ENCODE measurements around the gene MAP4K1. TPM values are rescaled to one million over a fixed set of nuclear protein-coding genes. Genes with fewer than 3 reads are reported as not detected.

MAP4K1 gene
- total and polyA plus RNA-seq, 2 of the 13 experiments (the other 11 are each of a cell fraction or from before 2014, with no cell fraction given): 0.24 to 0.89 TPM

DNA sequence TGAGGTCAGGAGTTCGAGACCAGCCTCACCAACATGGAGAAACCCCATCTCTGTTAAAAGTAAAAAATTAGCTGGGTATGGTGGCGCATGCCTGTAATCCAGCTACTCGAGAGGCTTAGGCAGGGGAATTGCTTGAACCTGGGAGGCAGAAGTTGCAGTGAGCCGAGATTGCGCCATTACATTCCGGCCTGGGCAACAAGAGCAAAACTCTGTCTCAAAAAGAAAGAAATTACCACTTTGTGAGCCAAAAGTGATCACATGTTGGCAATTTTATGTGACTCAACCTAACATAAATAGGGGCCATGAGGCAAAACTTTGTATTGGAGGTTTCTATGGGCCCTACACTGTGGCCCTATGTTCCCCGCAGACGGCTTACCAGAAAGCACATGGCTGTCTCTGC is 72.2 kb downstream of the MAP4K1 start:
- Histone ChIP-seq H3K36me3 (replicated peaks in 1 of 2; ENCODE audit: control insufficient read depth in 1 of 2, insufficient read depth in 2 of 2, low read length in 2 of 2) (no peaks in the 10 kb centered on the region), H3K27me3 (ENCODE audit: control insufficient read depth in 1 of 2, insufficient read depth in 2 of 2, low read length in 2 of 2) (peaks cover 0 to 5% of the 10 kb centered on the region in 2 experiments; a peak in 2 of 5 replicates), H2AFZ (ENCODE audit: low read length) (no peak overlapping the region), H3K4me2 (ENCODE audit: low read depth, low read length) (no peak overlapping the region), H3K27ac (ENCODE audit: extremely low read length, insufficient read depth, low read length) (no peak overlapping the region), H3K4me3 (replicated peaks in 1 of 3; ENCODE audit: insufficient read depth in 1 of 3, low read depth in 2 of 3, low read length in 3 of 3) (no peak overlapping the region), H3K9ac (ENCODE audit: insufficient read depth, low read depth, low read length) (no peak overlapping the region), H4K20me1 (ENCODE audit: insufficient read depth, low read length) (no peaks in the 10 kb centered on the region), H3K4me1 (ENCODE audit: insufficient read depth, low read length) (peaks cover 19% of the 10 kb centered on the region), H3K9me3 (ENCODE audit: low read length) (no peaks in the 10 kb centered on the region), H3K79me2 (ENCODE audit: insufficient read depth, low read length) (no peaks in the 10 kb centered on the region)
- 64% methylated on average over 8 of the region's 8 CpGs for WGBS (ENCODE audit: low lambda C conversion rate)
- POLR2A ChIA-PET: no interaction called here
- CTCF ChIA-PET (ENCODE audit: low intra/inter-chr PET ratio, low total read pairs): no interaction called here
- in situ Hi-C loops (cut with HindIII; ENCODE audit: extremely low pct_ligation_motif_present, low pct_unique_long_range_greater_than_20kb): loop anchor here (10.0 kb wide), 1 partner anchor 89 kb away; no protein-coding TSS in a partner anchor
- no peak for FAIRE-seq
- no peak for TF ChIP-seq GATA4 (IDR thresholded peaks at IDR 0.05; ENCODE audit: borderline replicate concordance, low read depth)
- no peak for TF ChIP-seq ZNF672 (CRISPR knock-in tag; IDR thresholded peaks at IDR 0.05)
- no peak for TF ChIP-seq DPF2 (CRISPR knock-in tag; IDR thresholded peaks at IDR 0.05; ENCODE audit: borderline replicate concordance, low read depth)
- TF ChIP-seq KLF15 (CRISPR knock-in tag; IDR thresholded peaks at IDR 0.05; ENCODE audit: borderline replicate concordance): no peak
- TF ChIP-seq, protein P1, sequence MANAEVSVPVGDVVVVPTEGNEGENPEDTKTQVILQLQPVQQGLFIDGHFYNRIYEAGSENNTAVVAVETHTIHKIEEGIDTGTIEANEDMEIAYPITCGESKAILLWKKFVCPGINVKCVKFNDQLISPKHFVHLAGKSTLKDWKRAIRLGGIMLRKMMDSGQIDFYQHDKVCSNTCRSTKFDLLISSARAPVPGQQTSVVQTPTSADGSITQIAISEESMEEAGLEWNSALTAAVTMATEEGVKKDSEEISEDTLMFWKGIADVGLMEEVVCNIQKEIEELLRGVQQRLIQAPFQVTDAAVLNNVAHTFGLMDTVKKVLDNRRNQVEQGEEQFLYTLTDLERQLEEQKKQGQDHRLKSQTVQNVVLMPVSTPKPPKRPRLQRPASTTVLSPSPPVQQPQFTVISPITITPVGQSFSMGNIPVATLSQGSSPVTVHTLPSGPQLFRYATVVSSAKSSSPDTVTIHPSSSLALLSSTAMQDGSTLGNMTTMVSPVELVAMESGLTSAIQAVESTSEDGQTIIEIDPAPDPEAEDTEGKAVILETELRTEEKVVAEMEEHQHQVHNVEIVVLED (CRISPR knock-in tag; IDR thresholded peaks at IDR 0.05; ENCODE audit: borderline replicate concordance): no peak
- TF ChIP-seq, protein P2, sequence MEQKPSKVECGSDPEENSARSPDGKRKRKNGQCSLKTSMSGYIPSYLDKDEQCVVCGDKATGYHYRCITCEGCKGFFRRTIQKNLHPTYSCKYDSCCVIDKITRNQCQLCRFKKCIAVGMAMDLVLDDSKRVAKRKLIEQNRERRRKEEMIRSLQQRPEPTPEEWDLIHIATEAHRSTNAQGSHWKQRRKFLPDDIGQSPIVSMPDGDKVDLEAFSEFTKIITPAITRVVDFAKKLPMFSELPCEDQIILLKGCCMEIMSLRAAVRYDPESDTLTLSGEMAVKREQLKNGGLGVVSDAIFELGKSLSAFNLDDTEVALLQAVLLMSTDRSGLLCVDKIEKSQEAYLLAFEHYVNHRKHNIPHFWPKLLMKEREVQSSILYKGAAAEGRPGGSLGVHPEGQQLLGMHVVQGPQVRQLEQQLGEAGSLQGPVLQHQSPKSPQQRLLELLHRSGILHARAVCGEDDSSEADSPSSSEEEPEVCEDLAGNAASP (CRISPR knock-in tag; IDR thresholded peaks at IDR 0.05; ENCODE audit: borderline replicate concordance): no peak
- no peak for DNase-seq (ENCODE audit: low spot score)
- ATAC-seq: no peak
- intact Hi-C loops (cut with micrococcal nuclease; ENCODE audit: unreplicated experiment): no loop called here
- no TSS peak for BruUV-seq (replicated peaks)

Data from HepG2 (cell line).